GM12878 (cell line): ENCODE data around the gene PDPK1. TPM values are rescaled to one million over a fixed set of nuclear protein-coding genes. Genes with fewer than 3 reads are reported as not detected.

Experiments
- ATAC-seq: fragments of 200-7000 bp; cut with Tn5 transposase; 3 replicates; pipeline ENCODE4 v1.9.1; 2020; ENCODE audit warnings: mild to moderate bottlenecking, moderate library complexity
- BruUV-seq: library from RNA; stranded (reverse); fragments of 400-500 nt; replicated peaks from 2 replicates; lab custom pipeline; 2021; lab: Mats Ljungman, UMichigan
- CTCF ChIA-PET: fragments of 300-600 bp; sonication (Branson Sonifier 250); formaldehyde crosslinking; extraction: SDS; loops from one replicate; lab custom pipeline; 2021; ENCODE audit warnings: inconsistent platforms; lab: Yijun Ruan, JAX
- POLR2A ChIA-PET: fragments of 350-600 bp; formaldehyde crosslinking; extraction: SDS; loops from one replicate; lab custom pipeline; 2021; ENCODE audit warnings: inconsistent platforms; lab: Charles Lee
- RAD21 ChIA-PET: fragments of 300-600 bp; sonication (Branson Sonifier 250); formaldehyde crosslinking; loops from one replicate; lab custom pipeline; 2023; ENCODE audit warnings: antibody characterized with exemption; ENCODE audit not compliant: unreplicated experiment; lab: Charles Lee
- SMC1A ChIA-PET: fragments of 300-600 bp; sonication (Branson Sonifier 250); formaldehyde crosslinking; loops from one replicate; lab custom pipeline; 2023; ENCODE audit not compliant: unreplicated experiment, uncharacterized antibody; lab: Charles Lee
- DNase-seq: peaks from one replicate; pipeline ENCODE4 v3.0.0-alpha.2; 2011; ENCODE audit warnings: low read depth, low spot score
- FAIRE-seq: peaks from 3 replicates; lab custom pipeline; 2011; peaks lifted over from hg19 to GRCh38; lab: Jason Lieb, UNC
- H2AFZ ChIP-seq: 2 replicates; pipeline ENCODE4 v1.6.0; 2011; ENCODE audit warnings: low read depth, low read length, control low read depth; ENCODE audit not compliant: control insufficient read depth
- H3K27ac ChIP-seq: 2 replicates; pipeline ENCODE4 v1.5.1; 2011; ENCODE audit warnings: control low read depth; ENCODE audit not compliant: control insufficient read depth, insufficient read depth
- H3K27me3 ChIP-seq, 2 experiments: replicated peaks in 1 of 2; 2 replicates each; pipeline versions ENCODE4 v1.6.0 to v1.6.1; 2011; ENCODE audit warnings: low read length in 1 of 2; ENCODE audit not compliant: control insufficient read depth in 2 of 2, insufficient read depth in 2 of 2
- H3K36me3 ChIP-seq, 2 experiments: 2 replicates each; pipeline ENCODE4 v1.5.1; 2011; ENCODE audit warnings: low read length in 1 of 2; ENCODE audit not compliant: control insufficient read depth in 2 of 2, insufficient read depth in 2 of 2
- H3K4me1 ChIP-seq: 2 replicates; pipeline ENCODE4 v1.6.1; 2011; ENCODE audit warnings: mild to moderate bottlenecking, low read length, moderate library complexity, mixed read lengths; ENCODE audit not compliant: control insufficient read depth, insufficient read depth
- H3K4me2 ChIP-seq: 2 replicates; pipeline ENCODE4 v1.6.0; 2011; ENCODE audit warnings: control low read depth; ENCODE audit not compliant: control insufficient read depth, insufficient read depth
- H3K4me3 ChIP-seq: fragments of 200-600 bp; sonication (generic); 2 replicates; pipeline ENCODE4 v1.5.1; 2016
- H3K79me2 ChIP-seq: 2 replicates; pipeline ENCODE4 v1.6.0; 2011; ENCODE audit warnings: low read length; ENCODE audit not compliant: control insufficient read depth, insufficient read depth
- H3K9ac ChIP-seq: 2 replicates; pipeline ENCODE4 v1.8.0; 2011; ENCODE audit warnings: low read length, control low read depth, mixed read lengths; ENCODE audit not compliant: control insufficient read depth, insufficient read depth
- H3K9me3 ChIP-seq: replicated peaks from 3 replicates; pipeline ENCODE4 v1.5.1; 2011; ENCODE audit warnings: mild to moderate bottlenecking, low read length; ENCODE audit not compliant: control insufficient read depth, insufficient read depth
- H4K20me1 ChIP-seq: 2 replicates; pipeline ENCODE4 v1.6.0; 2011; ENCODE audit not compliant: control insufficient read depth, insufficient read depth
- CHD1 ChIP-seq: IDR thresholded peaks from 2 replicates; pipeline ENCODE4 v1.6.1; 2012; ENCODE audit warnings: low read depth, low read length, improper control_type of control experiment
- POLR2A ChIP-seq: IDR thresholded peaks from 2 replicates; pipeline ENCODE4 v1.6.1; 2011; ENCODE audit warnings: low read depth, mild to moderate bottlenecking, low read length
- RAD21 ChIP-seq: IDR thresholded peaks from 2 replicates; pipeline ENCODE4 v1.6.1; 2011; ENCODE audit warnings: mild to moderate bottlenecking, low read depth, low read length, moderate library complexity; ENCODE audit not compliant: insufficient read depth
- WGBS: methylation state at CpG from one replicate; pipeline ENCODE4 v1.1.6; 2016; ENCODE audit warnings: low lambda C conversion rate; ENCODE audit not compliant: insufficient replicate concordance, insufficient coverage; ENCODE audit errors: missing lambda C conversion rate; 5-methylcytosine and 5-hydroxymethylcytosine counted together
- in situ Hi-C: fragments of 300-500 bp; cut with MboI; formaldehyde crosslinking; loops from 9 replicates; pipeline ENCODE4 v1.14.3; 2018; ENCODE audit warnings: mixed read lengths
- intact Hi-C: fragments of 100-400 bp; cut with micrococcal nuclease; formaldehyde crosslinking; loops from one replicate; pipeline ENCODE4 v1.14.2; 2022; ENCODE audit not compliant: unreplicated experiment
- polyA plus RNA-seq, 11 experiments: library from polyadenylated mRNA; depleted of rRNA in 4 of 11; unstranded in 6 of 11; stranded (reverse) in 5 of 11; fragments of >200 nt; fragmentation: Nextera tagmentation in 4 of 11; fragmentation: Illumina TruSeq in 1 of 11; extraction: Ambion mirVana in 4 of 11; extraction: Trizol in 1 of 11; gene quantifications; 1 replicate in 1 of 11; 2 replicates in 10 of 11; pipeline versions ENCODE4 v1.2.1 to v1.2.3, GENCODE V29; 2011 to 2016; ENCODE audit warnings: inconsistent platforms in 2 of 11, missing spikeins in 2 of 11, low read depth in 1 of 11
- total RNA-seq, 4 experiments: library from RNA; depleted of rRNA in 3 of 4; stranded (reverse); fragments of >200 nt in 3 of 4; fragmentation: Illumina TruSeq in 1 of 4; extraction: Trizol in 1 of 4; gene quantifications; 2 replicates each; pipeline versions ENCODE4 v1.2.1 to v1.2.3, GENCODE V29; 2013 to 2021
- TF ChIP-seq, protein P1 (sequence below): fragments of 150-350 bp; IDR thresholded peaks from 2 replicates; pipeline ENCODE4 v1.6.1; 2014; ENCODE audit warnings: mild to moderate bottlenecking, low read depth, low read length
- TF ChIP-seq, protein P2 (sequence below), 3 experiments: IDR thresholded peaks in 2 of 3; conservative IDR thresholded peaks in 1 of 3; 2 replicates each; pipeline ENCODE4 v1.5.1; 2011; ENCODE audit warnings: low read depth in 3 of 3, low read length in 3 of 3, mild to moderate bottlenecking in 3 of 3, control low read depth in 2 of 3, moderate library complexity in 2 of 3, inconsistent platforms in 1 of 3, mixed read lengths in 1 of 3; ENCODE audit not compliant: control insufficient read depth in 2 of 3, insufficient read depth in 1 of 3; ENCODE audit errors: extremely low read depth in 1 of 3

Gene PDPK1
- total and polyA plus RNA-seq, 10 of the 15 experiments (the other 5 are each of a cell fraction or from before 2014, with no cell fraction given), result 3.9 to 41.3 (median 25.5) TPM

DNA sequence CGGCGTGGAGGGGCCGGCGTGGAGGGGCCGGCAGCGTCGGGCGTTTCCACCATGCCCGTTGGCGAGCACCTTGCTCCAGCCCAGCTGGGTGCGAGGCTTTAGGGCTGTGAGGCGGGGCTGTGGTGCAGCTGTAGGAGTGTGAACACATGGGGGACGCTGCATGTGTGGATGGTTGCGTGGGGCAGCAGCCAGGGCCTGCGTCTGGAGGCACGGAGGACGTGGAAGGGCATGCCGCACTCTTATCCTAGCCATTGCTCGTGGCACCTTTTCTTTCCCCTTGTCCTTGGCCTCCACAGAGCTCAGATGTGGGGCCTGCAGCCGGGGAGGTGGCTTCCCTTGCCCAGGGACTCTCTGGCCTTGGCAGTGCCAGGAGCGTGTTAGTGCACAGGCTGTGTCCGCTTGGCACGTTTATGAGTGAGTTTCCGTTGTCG lies 47.8 kb downstream of the PDPK1 start:
- ChIA-PET POLR2A (no interaction called here), RAD21 (no interaction called here), SMC1A (no interaction called here), CTCF (no interaction called here)
- Histone ChIP-seq H3K27ac (no peak overlapping the region), H3K79me2 (no peaks in the 10 kb centered on the region), H3K4me2 (no peak overlapping the region), H3K9ac (no peak overlapping the region), H3K4me3 (no peak overlapping the region), H3K9me3 (no peaks in the 10 kb centered on the region), H4K20me1 (no peaks in the 10 kb centered on the region), H3K4me1 (no peaks in the 10 kb centered on the region), H3K36me3 (peaks cover 9 to 20% of the 10 kb centered on the region in 2 experiments), H2AFZ (no peak overlapping the region), H3K27me3 (no peaks in the 10 kb centered on the region)
- 99% methylated on average over 25 of the region's 25 CpGs for WGBS
- TF ChIP-seq POLR2A, result 0 out of 2 replicates have a peak, but pooled peaks have one; percentile 20
- no peak for TF ChIP-seq CHD1
- ATAC-seq (no peak), FAIRE-seq (no peak), DNase-seq (no peak)
- intact Hi-C loops, result no loop called here
- BruUV-seq, result no TSS peak
- in situ Hi-C loops, result no loop called here

DNA sequence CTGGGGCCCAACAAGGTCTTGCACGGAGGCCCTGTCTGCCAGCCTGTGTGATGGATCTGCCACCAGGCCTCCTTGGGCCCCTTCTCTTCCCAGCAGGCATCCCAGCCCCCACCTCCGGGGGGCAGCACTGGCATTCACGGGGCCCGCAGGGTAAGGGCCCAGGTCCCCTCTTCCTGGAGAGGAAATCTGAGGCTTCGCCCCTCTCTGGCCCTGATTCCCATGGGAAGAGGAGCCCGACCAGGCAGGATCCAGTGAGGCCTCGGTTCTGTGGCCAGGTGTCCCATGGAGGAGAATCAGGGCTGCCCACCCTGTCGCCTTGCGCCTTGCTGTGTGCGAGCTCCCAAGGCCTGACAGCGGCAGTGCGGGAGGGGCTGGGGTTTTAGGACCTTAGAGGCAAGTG lies 48.4 kb downstream of the PDPK1 start:
- no peaks in the 10 kb centered on the region for H4K20me1 ChIP-seq
- BruUV-seq, result no TSS peak
- 78% methylated on average over 12 of the region's 12 CpGs for WGBS
- H3K27me3 ChIP-seq, result no peaks in the 10 kb centered on the region
- intact Hi-C loops (no loop called here), in situ Hi-C loops (no loop called here)
- H3K4me3 ChIP-seq, result no peak overlapping the region
- H3K36me3 ChIP-seq, result peaks cover 14 to 20% of the 10 kb centered on the region in 2 experiments
- DNase-seq, result no peak
- SMC1A ChIA-PET, result no interaction called here
- H2AFZ ChIP-seq, result no peak overlapping the region
- no peaks in the 10 kb centered on the region for H3K79me2 ChIP-seq
- no peak overlapping the region for H3K27ac ChIP-seq
- ATAC-seq, result no peak
- no peak overlapping the region for H3K4me2 ChIP-seq
- no peaks in the 10 kb centered on the region for H3K4me1 ChIP-seq
- CTCF ChIA-PET, result no interaction called here
- TF ChIP-seq, protein P1, sequence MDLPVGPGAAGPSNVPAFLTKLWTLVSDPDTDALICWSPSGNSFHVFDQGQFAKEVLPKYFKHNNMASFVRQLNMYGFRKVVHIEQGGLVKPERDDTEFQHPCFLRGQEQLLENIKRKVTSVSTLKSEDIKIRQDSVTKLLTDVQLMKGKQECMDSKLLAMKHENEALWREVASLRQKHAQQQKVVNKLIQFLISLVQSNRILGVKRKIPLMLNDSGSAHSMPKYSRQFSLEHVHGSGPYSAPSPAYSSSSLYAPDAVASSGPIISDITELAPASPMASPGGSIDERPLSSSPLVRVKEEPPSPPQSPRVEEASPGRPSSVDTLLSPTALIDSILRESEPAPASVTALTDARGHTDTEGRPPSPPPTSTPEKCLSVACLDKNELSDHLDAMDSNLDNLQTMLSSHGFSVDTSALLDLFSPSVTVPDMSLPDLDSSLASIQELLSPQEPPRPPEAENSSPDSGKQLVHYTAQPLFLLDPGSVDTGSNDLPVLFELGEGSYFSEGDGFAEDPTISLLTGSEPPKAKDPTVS, result no peak
- TF ChIP-seq, protein P2, sequence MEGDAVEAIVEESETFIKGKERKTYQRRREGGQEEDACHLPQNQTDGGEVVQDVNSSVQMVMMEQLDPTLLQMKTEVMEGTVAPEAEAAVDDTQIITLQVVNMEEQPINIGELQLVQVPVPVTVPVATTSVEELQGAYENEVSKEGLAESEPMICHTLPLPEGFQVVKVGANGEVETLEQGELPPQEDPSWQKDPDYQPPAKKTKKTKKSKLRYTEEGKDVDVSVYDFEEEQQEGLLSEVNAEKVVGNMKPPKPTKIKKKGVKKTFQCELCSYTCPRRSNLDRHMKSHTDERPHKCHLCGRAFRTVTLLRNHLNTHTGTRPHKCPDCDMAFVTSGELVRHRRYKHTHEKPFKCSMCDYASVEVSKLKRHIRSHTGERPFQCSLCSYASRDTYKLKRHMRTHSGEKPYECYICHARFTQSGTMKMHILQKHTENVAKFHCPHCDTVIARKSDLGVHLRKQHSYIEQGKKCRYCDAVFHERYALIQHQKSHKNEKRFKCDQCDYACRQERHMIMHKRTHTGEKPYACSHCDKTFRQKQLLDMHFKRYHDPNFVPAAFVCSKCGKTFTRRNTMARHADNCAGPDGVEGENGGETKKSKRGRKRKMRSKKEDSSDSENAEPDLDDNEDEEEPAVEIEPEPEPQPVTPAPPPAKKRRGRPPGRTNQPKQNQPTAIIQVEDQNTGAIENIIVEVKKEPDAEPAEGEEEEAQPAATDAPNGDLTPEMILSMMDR (IDR thresholded peaks at IDR 0.05 in 2 of 3, conservative IDR thresholded peaks at IDR 0.05 in 1 of 3; ENCODE audit: control insufficient read depth in 2 of 3, extremely low read depth in 1 of 3, insufficient read depth in 1 of 3, low read depth in 3 of 3, low read length in 3 of 3), result peak; percentile 4 to 16 (median 10); a peak in 2 of 6 replicates
- 0 out of 2 replicates have a peak, but pooled peaks have one; percentile 11 for TF ChIP-seq RAD21
- TF ChIP-seq, all 136 proteins: peak for 2
- H3K9me3 ChIP-seq, result no peaks in the 10 kb centered on the region
- no peak for FAIRE-seq
- ChIA-PET POLR2A (no interaction called here), RAD21 (no interaction called here)
- no peak overlapping the region for H3K9ac ChIP-seq
